Measurements from ENCODE around the gene ZNF423.

The ZNF423 gene

DNA sequence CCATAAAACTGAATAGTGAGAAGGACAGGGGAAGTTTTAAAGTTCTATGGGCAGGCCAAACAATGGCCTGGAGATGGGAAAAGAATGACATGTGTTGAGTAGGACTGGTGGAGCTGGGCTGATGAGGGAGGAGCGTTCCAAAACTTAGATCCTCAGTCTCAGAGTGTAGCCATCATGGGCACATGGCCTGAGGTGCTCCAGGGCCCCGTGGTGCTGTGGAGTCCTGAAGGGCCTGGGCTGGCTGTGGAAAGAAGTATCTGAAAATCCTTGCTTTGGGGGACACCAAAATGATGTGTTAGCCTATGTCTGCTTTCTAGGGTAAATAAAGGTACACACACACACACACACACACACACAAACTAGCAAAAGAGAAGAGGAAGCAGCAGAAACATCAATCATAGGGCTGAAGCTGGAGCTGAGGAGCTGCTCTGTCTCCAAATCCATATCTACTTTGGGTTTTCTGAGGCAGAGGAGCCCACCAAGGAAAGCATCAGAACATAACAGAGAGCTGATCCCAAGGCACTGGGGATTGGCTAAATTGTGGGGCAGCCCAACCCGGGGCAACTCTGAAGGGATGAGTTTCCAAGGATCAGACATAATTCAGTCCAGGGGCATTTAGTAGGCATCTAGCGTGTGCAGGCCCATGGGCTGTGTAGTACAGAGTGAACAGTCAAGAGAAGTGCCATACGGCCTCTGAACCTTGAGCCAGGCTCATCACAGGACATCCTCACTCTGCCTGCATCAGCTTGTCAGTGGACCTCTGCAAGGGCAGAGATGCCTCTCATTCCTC lies 397.1 kb downstream of the ZNF423 start:
- no peak for DNase-seq (ENCODE audit: low read depth)

GRCh38 chr16:49458243-49458642 lies 397.7 kb downstream of the ZNF423 start:
- DNase-seq (ENCODE audit: low read depth) = no peak

GRCh38 chr16:49457196-49457595 lies 398.7 kb downstream of the ZNF423 start:
- no peak for DNase-seq (ENCODE audit: low read depth)

GRCh38 chr16:49456763-49457162 lies 399.1 kb downstream of the ZNF423 start:
- DNase-seq (ENCODE audit: low read depth) = no peak

GRCh38 chr16:49455991-49456745 lies 399.7 kb downstream of the ZNF423 start:
- DNase-seq (ENCODE audit: low read depth) = no peak

- no peak for DNase-seq (ENCODE audit: low read depth)
Observed at GRCh38 chr16:49455181-49455990, 400.5 kb downstream of the ZNF423 start.

GRCh38 chr16:49454426-49455180 lies 401.3 kb downstream of the ZNF423 start:
- DNase-seq (ENCODE audit: low read depth) = no peak

GRCh38 chr16:49453983-49454382 lies 401.9 kb downstream of the ZNF423 start:
- DNase-seq (ENCODE audit: low read depth) = no peak

GRCh38 chr16:49453021-49453420 lies 402.9 kb downstream of the ZNF423 start:
- no peak for DNase-seq (ENCODE audit: low read depth)

DNA sequence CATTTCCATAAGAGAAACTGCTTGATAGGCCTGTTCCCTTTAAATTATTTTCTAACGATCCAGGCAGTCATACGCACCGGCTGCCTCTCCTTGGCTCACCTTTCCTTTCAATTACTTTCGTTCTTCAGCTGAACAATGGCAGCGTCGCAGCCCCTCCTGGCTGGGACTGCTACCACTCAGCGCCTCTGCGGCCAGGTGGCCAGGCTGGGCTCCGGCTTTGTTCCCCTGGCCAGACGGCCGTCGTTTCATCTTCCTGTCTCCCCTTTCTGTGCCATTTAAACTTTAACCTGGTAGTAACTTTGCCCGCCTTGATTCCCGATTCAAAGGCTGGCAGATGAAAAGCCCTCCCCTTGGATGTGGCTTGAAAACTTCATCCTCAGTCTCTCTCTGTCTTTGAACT lies 403.3 kb downstream of the ZNF423 start:
- DNase-seq (ENCODE audit: low read depth) = no peak

GRCh38 chr16:49452108-49452507 lies 403.8 kb downstream of the ZNF423 start:
- no peak for DNase-seq (ENCODE audit: low read depth)

- no peak for DNase-seq (ENCODE audit: low read depth)
Observed at GRCh38 chr16:49446805-49447204, 409.1 kb downstream of the ZNF423 start.

GRCh38 chr16:49443576-49443975 lies 412.3 kb downstream of the ZNF423 start:
- no peak for DNase-seq (ENCODE audit: low read depth)

DNA sequence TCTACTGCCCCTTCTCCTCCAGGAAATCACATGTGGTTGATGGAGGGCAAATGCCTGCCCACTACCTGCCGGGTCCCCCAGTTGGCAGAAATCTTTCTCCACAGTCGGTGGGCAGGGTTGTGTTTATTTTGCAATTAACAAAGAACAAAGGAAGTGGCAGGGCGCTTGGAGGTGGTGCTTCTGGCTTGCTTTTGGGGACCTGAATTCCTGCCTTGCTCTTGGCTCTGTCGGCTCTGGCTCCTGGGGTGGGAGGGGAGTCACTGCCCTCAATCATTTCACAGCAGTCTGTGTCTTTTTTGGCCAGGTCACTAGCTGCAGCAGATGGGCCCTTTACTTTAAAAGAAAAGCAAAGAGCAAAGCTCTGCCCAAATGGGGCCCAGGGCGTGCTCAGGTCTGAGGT lies 413.1 kb downstream of the ZNF423 start:
- no peak for DNase-seq (ENCODE audit: low read depth)

DNA sequence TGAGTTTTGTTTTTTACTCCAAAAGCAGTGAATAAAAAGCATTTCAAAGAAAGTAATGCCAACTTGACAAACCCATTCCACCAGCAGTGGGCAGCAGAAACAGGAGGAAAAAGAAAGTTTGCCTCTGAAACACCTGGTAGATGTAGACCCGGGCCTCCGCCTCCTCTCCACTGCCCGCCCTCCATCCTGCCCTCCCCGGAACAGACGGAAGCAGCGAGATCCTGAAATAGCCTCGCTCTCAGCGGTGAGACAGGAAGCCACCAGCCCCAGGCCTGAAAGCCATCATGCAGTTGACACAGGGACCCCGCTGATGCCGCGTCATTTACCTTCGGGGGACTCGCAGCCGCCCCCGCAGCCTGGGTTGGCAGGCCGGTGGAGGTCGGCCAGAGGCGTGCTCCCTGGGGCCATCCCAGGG lies 414.5 kb downstream of the ZNF423 start:
- DNase-seq (ENCODE audit: low read depth) = no peak

GRCh38 chr16:49440156-49441065 lies 415.5 kb downstream of the ZNF423 start:
- DNase-seq (ENCODE audit: low read depth) = no peak

GRCh38 chr16:49439676-49440075 lies 416.2 kb downstream of the ZNF423 start:
- no peak for DNase-seq (ENCODE audit: low read depth)

- DNase-seq (ENCODE audit: low read depth) = no peak
Observed at GRCh38 chr16:49439050-49439449, 416.9 kb downstream of the ZNF423 start.
